HepG2 (cell line): ENCODE measurements around the gene COPZ2. TPM values are rescaled to one million over a fixed set of nuclear protein-coding genes. Genes with fewer than 3 reads are reported as not detected.

Source experiments
- ATF7-NPFF ChIP-seq: sonication (generic); formaldehyde crosslinking; IDR thresholded peaks from 2 replicates; pipeline ENCODE4 v1.8.1; 2023; ENCODE audit warnings: mild to moderate bottlenecking, low read depth, missing genetic modification reagents, moderate library complexity
- ATRX ChIP-seq: sonication (generic); formaldehyde crosslinking; IDR thresholded peaks from 2 replicates; pipeline ENCODE4 v1.4.0; 2020; ENCODE audit warnings: missing genetic modification reagents, borderline replicate concordance
- DMAP1 ChIP-seq: IDR thresholded peaks from 2 replicates; pipeline ENCODE4 v1.6.1; 2016
- EP300 ChIP-seq, 3 experiments: sonication (generic) in 1 of 3; formaldehyde crosslinking in 1 of 3; IDR thresholded peaks; 2 replicates each; pipeline versions ENCODE4 v1.5.1 to v1.6.1; 2011 to 2020; ENCODE audit warnings: low read depth in 2 of 3, low read length in 2 of 3, borderline replicate concordance in 1 of 3, improper control_type of control experiment in 1 of 3, mild to moderate bottlenecking in 1 of 3, missing genetic modification reagents in 1 of 3, moderate library complexity in 1 of 3
- GATAD2A ChIP-seq: IDR thresholded peaks from 2 replicates; pipeline ENCODE4 v1.6.1; 2016
- KDM5A ChIP-seq: fragments of 200-600 bp; sonication (generic); IDR thresholded peaks from 2 replicates; pipeline ENCODE4 v1.7.0; 2018; ENCODE audit warnings: antibody characterized with exemption, mild to moderate bottlenecking, low read length, borderline replicate concordance
- MXD4 ChIP-seq: IDR thresholded peaks from 2 replicates; pipeline ENCODE4 v1.6.1; 2016; ENCODE audit warnings: mild to moderate bottlenecking, missing biosample characterization, missing genetic modification reagents
- NR2F2 ChIP-seq: IDR thresholded peaks from 2 replicates; pipeline ENCODE4 v1.6.1; 2012; ENCODE audit warnings: low read depth, inconsistent platforms, borderline replicate concordance
- NR2F6 ChIP-seq, 2 experiments: IDR thresholded peaks; 2 replicates each; pipeline ENCODE4 v1.6.1; 2016; ENCODE audit warnings: antibody characterized with exemption in 1 of 2, mild to moderate bottlenecking in 1 of 2
- PHF21A ChIP-seq: sonication (generic); formaldehyde crosslinking; IDR thresholded peaks from 2 replicates; pipeline ENCODE4 v1.5.0; 2020; ENCODE audit warnings: mild to moderate bottlenecking, missing genetic modification reagents
- SNAI1 ChIP-seq: sonication (generic); formaldehyde crosslinking; IDR thresholded peaks from 2 replicates; pipeline ENCODE4 v1.5.0; 2020; ENCODE audit warnings: mild to moderate bottlenecking, missing genetic modification reagents, borderline replicate concordance
- U2AF2 ChIP-seq: fragments of 200-400 bp; formaldehyde crosslinking; IDR thresholded peaks from 2 replicates; pipeline ENCODE4 v1.6.1; 2017; ENCODE audit warnings: low read depth, mild to moderate bottlenecking, low read length
- ZBED4 ChIP-seq: sonication (generic); formaldehyde crosslinking; IDR thresholded peaks from 2 replicates; pipeline ENCODE4 v1.4.0; 2020; ENCODE audit warnings: missing genetic modification reagents, borderline replicate concordance
- ZNF33A ChIP-seq: sonication (generic); formaldehyde crosslinking; IDR thresholded peaks from 2 replicates; pipeline ENCODE4 v1.5.1; 2020; ENCODE audit warnings: missing genetic modification reagents, mild to moderate bottlenecking, moderate library complexity, borderline replicate concordance
- ZNF441 ChIP-seq: sonication (generic); formaldehyde crosslinking; IDR thresholded peaks from 2 replicates; pipeline ENCODE4 v1.7.0; 2021; ENCODE audit warnings: missing genetic modification reagents, borderline replicate concordance
- polyA plus RNA-seq, 8 experiments: library from polyadenylated mRNA; depleted of rRNA in 3 of 8; stranded (reverse) in 7 of 8; unstranded in 1 of 8; fragments of >200 nt; fragmentation: Illumina TruSeq in 4 of 8; extraction: Trizol in 4 of 8; gene quantifications; 2 replicates each; pipeline versions ENCODE4 v1.2.1 to v1.2.3, GENCODE V29; 2011 to 2016; ENCODE audit warnings: low read depth in 4 of 8, missing spikeins in 1 of 8, mixed read lengths in 1 of 8; ENCODE audit not compliant: insufficient read depth in 1 of 8
- total RNA-seq, 5 experiments: library from RNA; depleted of rRNA; stranded (reverse); fragments of >200 nt; fragmentation: Illumina TruSeq; extraction: Trizol; gene quantifications; 2 replicates each; pipeline ENCODE4 v1.2.3, GENCODE V29; 2016; ENCODE audit warnings: low read depth in 1 of 5
- TF ChIP-seq, protein P1 (sequence below): IDR thresholded peaks from 2 replicates; pipeline ENCODE4 v1.4.0; 2020; ENCODE audit warnings: mild to moderate bottlenecking, missing genetic modification reagents
- TF ChIP-seq, protein P2 (sequence below): IDR thresholded peaks from 2 replicates; pipeline ENCODE4 v1.6.1; 2016; ENCODE audit warnings: missing compliant biosample characterization, missing genetic modification reagents, borderline replicate concordance
- TF ChIP-seq, protein P3 (sequence below): sonication (generic); formaldehyde crosslinking; IDR thresholded peaks from 2 replicates; pipeline ENCODE4 v1.4.0; 2020; ENCODE audit warnings: mild to moderate bottlenecking, missing genetic modification reagents

COPZ2 gene
- total and polyA plus RNA-seq, 2 of the 13 experiments (the other 11 are each of a cell fraction or from before 2014, with no cell fraction given): 0.61 to 1.5 TPM

DNA sequence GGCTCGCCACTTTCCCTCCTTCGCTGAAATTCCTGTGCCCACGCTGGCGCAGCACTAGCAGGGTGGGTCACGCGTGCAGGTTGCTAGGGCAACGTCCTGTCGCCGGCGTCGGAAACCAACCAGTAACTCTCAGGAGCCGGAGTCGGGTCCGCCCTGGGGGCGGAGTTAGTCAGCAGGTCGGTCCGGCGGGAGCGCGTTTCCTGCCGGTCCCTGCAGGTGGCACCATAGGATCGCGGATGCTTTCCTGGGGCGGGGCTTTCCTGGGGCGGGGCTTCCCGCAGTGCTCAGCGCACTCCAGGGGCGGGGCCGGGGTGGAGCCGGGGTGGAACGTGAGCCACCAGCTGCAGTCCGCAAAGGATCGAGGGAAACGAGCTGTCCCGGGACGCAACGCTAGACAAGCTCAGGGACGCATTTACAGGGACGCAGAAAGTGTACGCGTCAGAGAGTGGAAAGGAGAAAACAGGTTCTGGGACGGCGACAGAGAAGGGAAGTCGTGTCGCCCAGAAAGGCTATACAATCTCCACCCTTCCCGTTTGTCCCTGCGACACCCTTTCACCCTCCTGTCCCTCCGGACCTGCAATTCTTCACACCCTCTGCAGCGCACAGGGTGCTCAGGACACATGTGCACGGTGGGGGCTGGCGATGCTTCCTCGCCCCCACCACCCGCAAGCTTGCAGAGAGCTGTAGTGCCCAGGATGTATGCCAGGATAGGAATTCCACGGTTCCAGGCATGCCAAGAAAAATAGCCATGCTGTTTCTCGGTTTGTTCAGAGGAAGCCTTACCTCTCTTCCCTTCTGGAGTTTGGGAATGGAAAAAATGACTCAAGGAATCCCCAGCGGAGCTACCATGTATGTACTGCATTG is 12.3 kb downstream of the COPZ2 start (continued):
- TF ChIP-seq, protein P1, sequence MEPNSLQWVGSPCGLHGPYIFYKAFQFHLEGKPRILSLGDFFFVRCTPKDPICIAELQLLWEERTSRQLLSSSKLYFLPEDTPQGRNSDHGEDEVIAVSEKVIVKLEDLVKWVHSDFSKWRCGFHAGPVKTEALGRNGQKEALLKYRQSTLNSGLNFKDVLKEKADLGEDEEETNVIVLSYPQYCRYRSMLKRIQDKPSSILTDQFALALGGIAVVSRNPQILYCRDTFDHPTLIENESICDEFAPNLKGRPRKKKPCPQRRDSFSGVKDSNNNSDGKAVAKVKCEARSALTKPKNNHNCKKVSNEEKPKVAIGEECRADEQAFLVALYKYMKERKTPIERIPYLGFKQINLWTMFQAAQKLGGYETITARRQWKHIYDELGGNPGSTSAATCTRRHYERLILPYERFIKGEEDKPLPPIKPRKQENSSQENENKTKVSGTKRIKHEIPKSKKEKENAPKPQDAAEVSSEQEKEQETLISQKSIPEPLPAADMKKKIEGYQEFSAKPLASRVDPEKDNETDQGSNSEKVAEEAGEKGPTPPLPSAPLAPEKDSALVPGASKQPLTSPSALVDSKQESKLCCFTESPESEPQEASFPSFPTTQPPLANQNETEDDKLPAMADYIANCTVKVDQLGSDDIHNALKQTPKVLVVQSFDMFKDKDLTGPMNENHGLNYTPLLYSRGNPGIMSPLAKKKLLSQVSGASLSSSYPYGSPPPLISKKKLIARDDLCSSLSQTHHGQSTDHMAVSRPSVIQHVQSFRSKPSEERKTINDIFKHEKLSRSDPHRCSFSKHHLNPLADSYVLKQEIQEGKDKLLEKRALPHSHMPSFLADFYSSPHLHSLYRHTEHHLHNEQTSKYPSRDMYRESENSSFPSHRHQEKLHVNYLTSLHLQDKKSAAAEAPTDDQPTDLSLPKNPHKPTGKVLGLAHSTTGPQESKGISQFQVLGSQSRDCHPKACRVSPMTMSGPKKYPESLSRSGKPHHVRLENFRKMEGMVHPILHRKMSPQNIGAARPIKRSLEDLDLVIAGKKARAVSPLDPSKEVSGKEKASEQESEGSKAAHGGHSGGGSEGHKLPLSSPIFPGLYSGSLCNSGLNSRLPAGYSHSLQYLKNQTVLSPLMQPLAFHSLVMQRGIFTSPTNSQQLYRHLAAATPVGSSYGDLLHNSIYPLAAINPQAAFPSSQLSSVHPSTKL (CRISPR knock-in tag): peak; percentile 49; the same call in 1 of the 2 replicates
- no peak for TF ChIP-seq ATRX (CRISPR knock-in tag)
- no peak for TF ChIP-seq ZBED4 (CRISPR knock-in tag)
- TF ChIP-seq SNAI1 (CRISPR knock-in tag): no peak
- TF ChIP-seq ATF7-NPFF: no peak; the same call in 1 of the 2 replicates
- 0 out of 4 replicates have a peak, but pooled peaks of 1 of the 2 experiments have one; percentile 40 for TF ChIP-seq EP300 (IDR thresholded peaks at IDR 0.05; ENCODE audit: low read depth in 2 of 2, low read length in 2 of 2)
- 0 out of 2 replicates have a peak, but pooled peaks have one; percentile 23 for TF ChIP-seq EP300 (CRISPR knock-in tag; IDR thresholded peaks at IDR 0.05; ENCODE audit: borderline replicate concordance)
- TF ChIP-seq NR2F6 (IDR thresholded peaks at IDR 0.05): no peak
- TF ChIP-seq NR2F6 (CRISPR knock-in tag; IDR thresholded peaks at IDR 0.05): no peak
- no peak for TF ChIP-seq ZNF33A (CRISPR knock-in tag)
- TF ChIP-seq, protein P2, sequence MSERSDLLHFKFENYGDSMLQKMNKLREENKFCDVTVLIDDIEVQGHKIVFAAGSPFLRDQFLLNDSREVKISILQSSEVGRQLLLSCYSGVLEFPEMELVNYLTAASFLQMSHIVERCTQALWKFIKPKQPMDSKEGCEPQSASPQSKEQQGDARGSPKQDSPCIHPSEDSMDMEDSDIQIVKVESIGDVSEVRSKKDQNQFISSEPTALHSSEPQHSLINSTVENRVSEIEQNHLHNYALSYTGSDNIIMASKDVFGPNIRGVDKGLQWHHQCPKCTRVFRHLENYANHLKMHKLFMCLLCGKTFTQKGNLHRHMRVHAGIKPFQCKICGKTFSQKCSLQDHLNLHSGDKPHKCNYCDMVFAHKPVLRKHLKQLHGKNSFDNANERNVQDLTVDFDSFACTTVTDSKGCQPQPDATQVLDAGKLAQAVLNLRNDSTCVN (CRISPR knock-in tag): peak; percentile 72; the same call in 1 of the 2 replicates
- TF ChIP-seq NR2F2: no peak
- TF ChIP-seq ZNF441 (CRISPR knock-in tag): peak; percentile 89
- peak; percentile 88 for TF ChIP-seq MXD4
- TF ChIP-seq DMAP1: peak; percentile 13; the same call in 1 of the 2 replicates
- TF ChIP-seq KDM5A: no peak; the same call in 1 of the 2 replicates
- TF ChIP-seq, protein P3, sequence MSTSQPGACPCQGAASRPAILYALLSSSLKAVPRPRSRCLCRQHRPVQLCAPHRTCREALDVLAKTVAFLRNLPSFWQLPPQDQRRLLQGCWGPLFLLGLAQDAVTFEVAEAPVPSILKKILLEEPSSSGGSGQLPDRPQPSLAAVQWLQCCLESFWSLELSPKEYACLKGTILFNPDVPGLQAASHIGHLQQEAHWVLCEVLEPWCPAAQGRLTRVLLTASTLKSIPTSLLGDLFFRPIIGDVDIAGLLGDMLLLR (CRISPR knock-in tag): peak; percentile 11
- TF ChIP-seq PHF21A (CRISPR knock-in tag): peak; percentile 91
- peak; percentile 98 for TF ChIP-seq U2AF2
- TF ChIP-seq GATAD2A: no peak
